Neuronal stem cell (in vitro differentiated cells): Measurements from ENCODE around the gene IGFL3.

Source experiments
- DNase-seq: peaks from one replicate; pipeline ENCODE4 v3.0.0-alpha.2; 2013; ENCODE audit warnings: low spot score
- H2AFZ ChIP-seq: one replicate; pipeline ENCODE4 v1.6.1; 2013; ENCODE audit warnings: mild to moderate bottlenecking, low read length, inconsistent platforms
- H2AK5ac ChIP-seq: 2 replicates; pipeline ENCODE4 v1.6.1; 2013; ENCODE audit warnings: low read depth, mild to moderate bottlenecking, inconsistent platforms, low read length, moderate library complexity, mixed read lengths
- H2BK120ac ChIP-seq: 2 replicates; pipeline ENCODE4 v1.6.1; 2013; ENCODE audit warnings: low read depth, mild to moderate bottlenecking, inconsistent platforms, low read length, moderate library complexity, mixed read lengths
- H2BK12ac ChIP-seq: one replicate; pipeline ENCODE4 v1.6.1; 2013; ENCODE audit warnings: low read length, inconsistent platforms
- H2BK15ac ChIP-seq: 2 replicates; pipeline ENCODE4 v1.6.1; 2013; ENCODE audit warnings: mild to moderate bottlenecking, low read length, inconsistent platforms, mixed read lengths
- H2BK5ac ChIP-seq: one replicate; pipeline ENCODE4 v1.6.1; 2013; ENCODE audit warnings: inconsistent platforms, mild to moderate bottlenecking, low read length, moderate library complexity
- H3K14ac ChIP-seq: one replicate; pipeline ENCODE4 v1.6.1; 2013; ENCODE audit warnings: low read length, inconsistent platforms
- H3K18ac ChIP-seq: 2 replicates; pipeline ENCODE4 v1.6.1; 2013; ENCODE audit warnings: low read length, inconsistent platforms
- H3K23ac ChIP-seq: 2 replicates; pipeline ENCODE4 v1.6.1; 2013; ENCODE audit warnings: low read depth, mild to moderate bottlenecking, mixed read lengths, low read length, inconsistent platforms; ENCODE audit not compliant: poor library complexity
- H3K27ac ChIP-seq: replicated peaks from 3 replicates; pipeline ENCODE4 v1.5.1; 2013; ENCODE audit warnings: low read length, inconsistent platforms
- H3K27me3 ChIP-seq, 3 experiments: 2 replicates each; pipeline ENCODE4 v1.6.1; 2013; ENCODE audit warnings: low read length in 3 of 3, mild to moderate bottlenecking in 2 of 3, inconsistent platforms in 1 of 3, low read depth in 1 of 3, mixed read lengths in 1 of 3, moderate library complexity in 1 of 3; ENCODE audit not compliant: control insufficient read depth in 3 of 3, insufficient read depth in 3 of 3
- H3K36me3 ChIP-seq, 2 donors: replicated peaks in 1 of 2; 2 replicates each; pipeline ENCODE4 v1.6.1; 2013; ENCODE audit warnings: low read length in 2 of 2; ENCODE audit not compliant: control insufficient read depth in 2 of 2, insufficient read depth in 2 of 2
- H3K4ac ChIP-seq: 2 replicates; pipeline ENCODE4 v1.6.1; 2013; ENCODE audit warnings: inconsistent platforms, mild to moderate bottlenecking, low read length, moderate library complexity
- H3K4me1 ChIP-seq, 2 donors: 1 replicate in 1 of 2; 2 replicates in 1 of 2; pipeline ENCODE4 v1.6.1; 2013; ENCODE audit warnings: low read length in 2 of 2, low read depth in 1 of 2; ENCODE audit not compliant: control insufficient read depth in 2 of 2, insufficient read depth in 1 of 2
- H3K4me2 ChIP-seq: one replicate; pipeline ENCODE4 v1.6.1; 2013; ENCODE audit warnings: mild to moderate bottlenecking, low read length, inconsistent platforms; ENCODE audit not compliant: insufficient read depth, poor library complexity, severe bottlenecking
- H3K4me3 ChIP-seq, 2 donors: 2 replicates each; pipeline ENCODE4 v1.5.1; 2013; ENCODE audit warnings: low read length in 2 of 2, mild to moderate bottlenecking in 2 of 2, inconsistent platforms in 1 of 2, moderate library complexity in 1 of 2
- H3K79me1 ChIP-seq: one replicate; pipeline ENCODE4 v1.6.1; 2013; ENCODE audit warnings: low read depth, mild to moderate bottlenecking, inconsistent platforms, low read length, moderate library complexity
- H3K9ac ChIP-seq: one replicate; pipeline ENCODE4 v1.6.1; 2013; ENCODE audit warnings: mild to moderate bottlenecking, low read depth, low read length, inconsistent platforms; ENCODE audit not compliant: poor library complexity
- H3K9me3 ChIP-seq, 2 donors: replicated peaks in 1 of 2; 2 replicates each; pipeline versions ENCODE3 to v1.6.1; 2013; ENCODE audit warnings: low read length in 2 of 2, mild to moderate bottlenecking in 2 of 2, inconsistent platforms in 1 of 2, low read depth in 1 of 2, mixed read lengths in 1 of 2, moderate library complexity in 1 of 2; ENCODE audit not compliant: control insufficient read depth in 2 of 2, insufficient read depth in 1 of 2
- H4K8ac ChIP-seq: one replicate; pipeline ENCODE4 v1.6.1; 2013; ENCODE audit warnings: low read depth, mild to moderate bottlenecking, inconsistent platforms, low read length, moderate library complexity
- H4K91ac ChIP-seq: one replicate; pipeline ENCODE4 v1.6.1; 2013; ENCODE audit warnings: low read length, low read depth, mild to moderate bottlenecking, inconsistent platforms; ENCODE audit not compliant: poor library complexity
- WGBS, 2 donors: extraction: QIAGEN DNeasy Blood & Tissue Kit; methylation state at CpG; one replicate each; pipeline ENCODE4 v1.1.7; 2013; ENCODE audit warnings: missing lambda C conversion rate in 2 of 2, mixed read lengths in 1 of 2; ENCODE audit not compliant: insufficient read length in 2 of 2, insufficient replicate concordance in 1 of 2; ENCODE audit errors: extremely low coverage in 2 of 2; 5-methylcytosine and 5-hydroxymethylcytosine counted together

The IGFL3 gene

GRCh38 chr19:46133101-46133627, 8.7 kb upstream of the IGFL3 start:
- no CpG with 5 or more reads among the region's 6 CpGs for WGBS, 2 donors
- no peak overlapping the region for H3K4me2 ChIP-seq
- H3K4me3 ChIP-seq, result peak overlapping the region; percentile 26 to 69
- H2BK120ac ChIP-seq, result peak overlapping the region; percentile 10
- no peak overlapping the region for H3K14ac ChIP-seq
- peaks cover 0 to 2% of the 10 kb centered on the region in 2 donors for H3K36me3 ChIP-seq
- no peak overlapping the region for H3K23ac ChIP-seq
- H2BK12ac ChIP-seq, result no peak overlapping the region
- no peaks in the 10 kb centered on the region for H3K27me3 ChIP-seq
- H3K27ac ChIP-seq, result peak overlapping the region; percentile 79
- H2AFZ ChIP-seq, result no peak overlapping the region
- no peak overlapping the region for H2BK15ac ChIP-seq
- H3K4ac ChIP-seq, result no peak overlapping the region
- H3K4me1 ChIP-seq, result peaks cover 14 to 15% of the 10 kb centered on the region in 2 donors
- no peak overlapping the region for H4K8ac ChIP-seq
- H3K9ac ChIP-seq, result peak overlapping the region; percentile 82
- peak overlapping the region; percentile 19 for H4K91ac ChIP-seq
- peak overlapping the region; percentile 58 for H2AK5ac ChIP-seq
- peaks cover 3 to 14% of the 10 kb centered on the region in 2 donors for H3K9me3 ChIP-seq
- H3K79me1 ChIP-seq, result no peaks in the 10 kb centered on the region
- H3K18ac ChIP-seq, result peak overlapping the region; percentile 88
- no peak overlapping the region for H2BK5ac ChIP-seq
- DNase-seq, result peak; percentile 83

DNA sequence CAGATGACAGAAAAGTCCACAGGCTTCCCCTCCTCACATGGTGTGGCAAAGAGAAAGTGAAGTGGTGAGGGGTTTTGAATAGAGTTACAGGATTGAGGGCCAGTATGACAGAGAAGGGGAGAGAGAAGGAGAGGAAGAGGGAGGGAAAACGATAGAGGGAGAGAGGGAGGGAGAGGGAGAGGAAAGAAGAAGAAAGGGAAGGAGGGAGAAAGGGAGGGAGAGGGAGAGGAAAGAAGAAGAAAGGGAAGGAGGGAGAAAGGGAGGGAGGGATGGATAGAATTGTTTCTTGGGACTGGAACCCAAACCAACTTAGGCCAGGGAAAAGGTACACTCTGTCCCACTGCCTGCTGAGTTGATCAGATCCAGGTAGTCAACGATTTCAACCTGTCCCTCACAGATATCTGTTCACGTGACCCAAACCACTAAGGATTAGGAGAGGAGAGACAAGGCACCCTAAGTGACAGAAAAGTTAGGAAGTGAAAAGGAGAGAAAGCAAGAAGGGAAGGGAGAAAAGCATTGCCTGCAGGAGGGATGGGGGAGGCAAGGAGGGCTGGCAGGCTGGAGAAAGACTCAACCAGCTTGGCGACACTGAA, 8.1 kb upstream of the IGFL3 start:
- Histone ChIP-seq H4K8ac (no peak overlapping the region), H3K9me3 (peaks cover 3 to 10% of the 10 kb centered on the region in 2 donors), H3K4me3 (peak overlapping the region; percentile 26 to 69), H4K91ac (peak overlapping the region; percentile 19), H2BK5ac (no peak overlapping the region), H2BK12ac (no peak overlapping the region), H3K79me1 (no peaks in the 10 kb centered on the region), H3K4me1 (peaks cover 14 to 15% of the 10 kb centered on the region in 2 donors), H3K14ac (no peak overlapping the region), H3K23ac (no peak overlapping the region), H2BK120ac (peak overlapping the region; percentile 10), H3K9ac (peak overlapping the region; percentile 82), H3K27ac (peak overlapping the region; percentile 79), H3K4me2 (no peak overlapping the region), H2AK5ac (peak overlapping the region; percentile 58), H3K36me3 (peaks cover 0 to 2% of the 10 kb centered on the region in 2 donors), H2AFZ (no peak overlapping the region), H3K27me3 (no peaks in the 10 kb centered on the region), H3K4ac (no peak overlapping the region), H2BK15ac (no peak overlapping the region), H3K18ac (peak overlapping the region; percentile 88)
- WGBS, 2 donors, result no CpG with 5 or more reads among the region's 4 CpGs
- no peak for DNase-seq

- Histone ChIP-seq H2BK120ac (no peak overlapping the region), H3K27me3 (no peaks in the 10 kb centered on the region), H2BK12ac (no peak overlapping the region), H3K23ac (no peak overlapping the region), H2BK15ac (no peak overlapping the region), H3K4me1 (peaks cover 14 to 15% of the 10 kb centered on the region in 2 donors), H4K8ac (no peak overlapping the region), H2AFZ (no peak overlapping the region), H3K4me2 (no peak overlapping the region), H2BK5ac (no peak overlapping the region), H4K91ac (no peak overlapping the region), H3K9me3 (peaks cover under 1 to 3% of the 10 kb centered on the region in 2 donors), H3K18ac (no peak overlapping the region), H3K9ac (no peak overlapping the region), H3K4ac (no peak overlapping the region), H3K14ac (no peak overlapping the region), H2AK5ac (no peak overlapping the region), H3K79me1 (no peaks in the 10 kb centered on the region), H3K36me3 (peaks cover 0 to 2% of the 10 kb centered on the region in 2 donors), H3K4me3 (peak overlapping the region in 1 of 2 donors; percentile 69), H3K27ac (peak overlapping the region; percentile 42)
- no CpG with 5 or more reads among the region's 10 CpGs for WGBS, 2 donors
- DNase-seq, result no peak
These were observed 7.1 kb upstream of the IGFL3 start for GRCh38 chr19:46131485-46132143.

DNA sequence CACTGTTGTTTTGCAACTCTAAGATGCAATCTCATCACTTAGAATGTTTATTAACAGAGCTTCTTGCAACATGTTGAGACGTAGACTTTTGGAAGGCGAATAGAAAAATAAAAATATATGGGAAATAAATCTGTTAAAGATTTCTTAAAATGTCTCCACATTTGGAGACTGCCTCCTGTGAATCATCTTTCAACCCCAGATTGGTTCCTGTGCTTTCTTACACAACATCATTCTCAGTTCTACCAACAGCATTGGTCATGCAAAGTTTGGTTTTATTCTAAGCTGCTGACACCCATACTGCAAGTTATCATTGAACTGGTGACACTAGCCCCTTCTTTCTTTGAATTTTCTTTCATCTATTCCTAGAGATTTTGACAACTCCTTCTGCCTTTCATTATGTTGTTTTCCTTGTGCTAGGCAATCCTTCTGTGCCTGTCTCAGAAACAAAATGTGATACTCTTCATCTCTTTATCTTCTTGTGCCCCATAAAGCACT, 1.6 kb upstream of the IGFL3 start:
- Histone ChIP-seq H2BK15ac (no peak overlapping the region), H3K9me3 (no peaks in the 10 kb centered on the region), H3K27ac (no peak overlapping the region), H3K14ac (no peak overlapping the region), H3K4me1 (peaks cover 2 to 3% of the 10 kb centered on the region in 2 donors), H3K27me3 (peaks cover 0 to 10% (median 0%) of the 10 kb centered on the region in 3 experiments), H2AFZ (no peak overlapping the region), H3K4me3 (no peak overlapping the region), H2BK5ac (no peak overlapping the region), H2BK120ac (no peak overlapping the region), H3K4me2 (no peak overlapping the region), H3K23ac (no peak overlapping the region), H4K8ac (no peak overlapping the region), H3K18ac (no peak overlapping the region), H3K36me3 (no peaks in the 10 kb centered on the region), H2AK5ac (no peak overlapping the region), H4K91ac (no peak overlapping the region), H3K9ac (no peak overlapping the region), H3K4ac (no peak overlapping the region), H3K79me1 (no peaks in the 10 kb centered on the region), H2BK12ac (no peak overlapping the region)
- DNase-seq, result no peak
- WGBS, 2 donors, result no CpG with 5 or more reads among the region's 2 CpGs
